Measurements from ENCODE around the gene HS2ST1.
A peak's percentile ranks its signal among the peaks of the same experiment; 100 is the strongest.
"Not testable (repeated sequence)": the region's sequence is repeated elsewhere in the genome, so short reads cannot be mapped to it uniquely, and the experiment has no call there.

Gene HS2ST1

DNA sequence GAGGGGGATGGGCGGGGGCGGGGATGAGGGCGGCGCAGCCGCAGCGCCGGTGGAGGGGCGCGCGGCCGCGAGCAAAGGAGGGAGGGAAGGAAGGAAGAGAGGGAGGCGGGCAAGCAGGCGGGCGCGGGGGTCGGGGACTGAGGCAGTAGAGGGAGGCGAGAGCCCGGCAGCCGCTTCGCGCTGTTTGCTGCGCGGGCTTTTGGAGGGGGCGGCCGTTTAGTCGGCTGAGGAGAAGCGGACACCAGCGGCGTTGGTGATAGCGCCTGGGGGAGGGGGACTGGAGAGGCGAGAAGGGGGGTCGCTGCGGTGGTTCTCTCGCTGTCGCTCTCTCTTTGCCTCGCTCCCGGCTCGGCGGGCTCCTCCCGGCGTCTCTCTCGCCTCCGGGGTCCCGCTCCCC, at the start of gene HS2ST1:
HS2ST1 (plus strand) TSS at position 35 of the 397 bp plus-strand sequence.
- no peak for DNase-seq (ENCODE audit: low read depth)

DNA sequence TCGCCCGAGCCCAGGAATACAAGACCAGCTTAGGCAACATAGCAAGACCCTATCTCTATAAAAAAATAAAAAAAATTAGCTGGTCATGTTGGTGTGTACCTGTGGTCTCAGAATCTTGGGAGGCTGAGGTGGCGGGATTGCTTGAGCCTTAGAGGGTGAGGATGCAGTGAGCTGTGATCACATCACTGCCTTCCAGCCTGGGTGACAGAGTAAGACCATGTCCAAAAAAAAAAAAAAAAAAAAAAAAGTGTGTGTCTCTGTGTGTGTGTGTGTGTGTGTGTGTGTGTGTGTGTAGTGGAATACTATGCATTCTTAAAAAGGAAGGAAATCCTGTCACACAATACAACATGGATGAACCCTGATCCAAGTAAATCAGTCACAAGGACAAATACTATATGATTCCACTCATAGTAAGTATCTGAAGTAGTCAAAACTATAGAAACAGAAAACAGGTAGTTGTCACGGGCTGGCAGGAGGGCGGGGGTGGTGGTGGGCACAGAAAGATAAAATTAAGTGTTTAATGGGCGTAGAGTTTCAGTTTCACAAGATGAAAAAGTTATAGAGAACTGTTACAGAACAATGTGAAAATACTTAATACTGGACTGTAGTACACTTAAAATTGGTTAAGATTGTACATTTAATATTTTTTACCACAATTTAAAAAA, 48.3 kb upstream of the HS2ST1 start:
- no peak for DNase-seq (ENCODE audit: low read depth)

- DNase-seq (ENCODE audit: low read depth): peak; percentile 91
Measured at GRCh38 chr1:86866665-86867064, 47.8 kb upstream of the HS2ST1 start.

GRCh38 chr1:86867278-86867677, 47.2 kb upstream of the HS2ST1 start:
- not testable (repeated sequence) for DNase-seq (ENCODE audit: low read depth)

GRCh38 chr1:86868477-86868876, 46.0 kb upstream of the HS2ST1 start:
- peak; percentile 59 for DNase-seq (ENCODE audit: low read depth)

DNA sequence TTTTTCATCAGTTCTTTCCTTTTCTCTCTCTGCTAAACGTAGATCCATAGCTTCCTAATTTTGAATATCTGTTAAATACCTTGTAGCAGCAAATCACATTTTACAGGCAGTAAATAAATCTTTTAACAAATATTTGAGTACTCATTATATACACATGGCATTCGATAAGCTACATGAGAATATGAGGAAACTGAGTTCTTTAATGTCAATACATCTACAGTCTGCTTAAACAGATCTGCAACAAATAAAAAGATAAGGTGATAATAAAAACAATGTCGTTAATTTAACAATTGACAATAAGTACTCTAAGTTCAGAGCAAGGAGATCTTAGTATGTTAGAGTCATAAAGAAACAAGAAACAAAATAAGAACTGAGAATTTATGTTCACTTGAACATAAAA, 43.4 kb upstream of the HS2ST1 start:
- DNase-seq (ENCODE audit: low read depth): no peak

DNA sequence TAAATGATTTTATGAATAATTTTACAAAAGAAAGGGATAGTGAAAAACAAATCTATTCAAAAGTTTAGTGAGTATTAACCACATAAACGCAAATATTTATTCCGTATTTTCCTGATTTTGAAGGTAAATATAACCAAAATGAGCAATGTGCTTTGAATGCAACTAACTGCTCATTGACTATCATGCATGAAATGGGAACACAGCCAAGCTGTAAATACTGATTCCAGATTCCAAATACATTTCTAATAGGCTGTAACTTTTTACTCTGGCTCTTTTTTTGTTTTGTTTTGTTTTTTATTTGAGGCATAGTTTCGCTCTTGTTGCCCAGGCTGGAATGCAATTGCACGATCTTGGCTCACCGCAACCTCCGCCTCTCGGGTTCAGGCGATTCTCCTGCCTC, 42.3 kb upstream of the HS2ST1 start:
- peak; percentile 31 for DNase-seq (ENCODE audit: low read depth)

DNA sequence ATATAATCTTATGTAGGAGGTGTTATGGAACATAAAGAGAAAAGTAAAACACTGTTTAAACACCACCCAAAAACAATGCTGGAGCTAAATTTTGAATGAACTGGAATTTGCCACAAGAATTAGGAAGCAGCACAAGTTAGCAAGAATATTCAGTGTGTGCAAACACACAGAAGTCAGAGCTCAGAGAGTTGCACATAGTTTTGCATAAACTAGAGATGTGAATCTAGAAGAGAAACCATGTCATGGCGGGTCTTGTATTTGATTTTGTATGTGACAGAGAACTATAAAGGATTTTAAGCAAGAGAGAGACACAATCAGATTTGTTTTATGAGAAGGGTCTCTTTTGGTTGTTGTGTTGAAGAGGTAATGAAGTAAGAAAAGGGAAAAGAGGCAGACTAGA, 38.7 kb upstream of the HS2ST1 start:
- DNase-seq (ENCODE audit: low read depth): no peak

GRCh38 chr1:86887479-86888162, 26.8 kb upstream of the HS2ST1 start:
- DNase-seq (ENCODE audit: low read depth): no peak

- DNase-seq (ENCODE audit: low read depth): no peak
Measured at GRCh38 chr1:86888327-86888726, 26.1 kb upstream of the HS2ST1 start.

GRCh38 chr1:86899401-86899800, 15.0 kb upstream of the HS2ST1 start:
- not testable (repeated sequence) for DNase-seq (ENCODE audit: low read depth)

- DNase-seq (ENCODE audit: low read depth): no peak
Measured at GRCh38 chr1:86905875-86906274, 8.6 kb upstream of the HS2ST1 start.

DNA sequence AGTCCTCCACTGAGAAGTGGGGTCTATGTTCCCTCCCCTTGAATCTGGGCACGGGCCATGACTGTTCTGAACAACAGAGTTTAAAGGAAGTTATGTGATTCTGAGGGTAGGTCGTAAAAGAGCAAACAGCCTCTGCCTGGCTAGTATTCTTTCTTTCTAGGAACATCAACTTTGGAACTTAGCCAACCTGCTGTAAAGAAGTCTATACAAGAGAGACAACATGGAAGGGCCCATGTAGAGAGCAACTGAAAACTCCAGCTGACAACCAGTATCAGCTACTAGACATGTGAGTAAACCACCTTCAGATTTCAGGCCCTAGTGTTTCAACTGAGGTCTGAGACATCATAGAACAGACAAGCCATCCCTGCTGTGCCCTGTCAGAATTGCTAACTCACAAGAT, 8.0 kb upstream of the HS2ST1 start:
- peak; percentile 21 for DNase-seq (ENCODE audit: low read depth)

- DNase-seq (ENCODE audit: low read depth): peak; percentile 17
Measured at GRCh38 chr1:86912281-86912900, 2.0 kb upstream of the HS2ST1 start.

DNA sequence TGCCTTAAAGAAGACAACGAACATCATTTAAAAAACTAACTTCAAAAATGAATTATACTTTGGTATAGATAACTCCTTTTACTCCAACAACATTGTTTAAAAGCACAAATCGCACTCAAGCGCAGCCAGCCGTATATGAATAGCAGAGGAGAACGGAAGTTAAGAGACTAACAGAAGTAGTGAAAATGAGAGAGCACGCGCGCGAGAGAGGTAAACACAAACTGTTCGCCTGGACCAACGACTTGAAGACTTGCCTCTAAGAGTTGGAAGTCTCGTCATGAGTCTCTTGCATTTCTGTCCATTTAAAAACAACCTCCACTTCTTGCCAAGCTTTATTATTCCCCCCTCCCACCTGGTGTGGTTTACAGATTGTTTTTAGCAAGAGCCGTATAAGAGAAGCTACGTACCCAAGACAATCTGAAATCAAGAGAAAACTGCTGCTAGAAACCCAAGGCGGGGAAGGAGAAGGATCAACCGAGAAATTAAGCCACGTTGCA, 988 bp upstream of the HS2ST1 start:
- peak; percentile 74 for DNase-seq (ENCODE audit: low read depth)

DNA sequence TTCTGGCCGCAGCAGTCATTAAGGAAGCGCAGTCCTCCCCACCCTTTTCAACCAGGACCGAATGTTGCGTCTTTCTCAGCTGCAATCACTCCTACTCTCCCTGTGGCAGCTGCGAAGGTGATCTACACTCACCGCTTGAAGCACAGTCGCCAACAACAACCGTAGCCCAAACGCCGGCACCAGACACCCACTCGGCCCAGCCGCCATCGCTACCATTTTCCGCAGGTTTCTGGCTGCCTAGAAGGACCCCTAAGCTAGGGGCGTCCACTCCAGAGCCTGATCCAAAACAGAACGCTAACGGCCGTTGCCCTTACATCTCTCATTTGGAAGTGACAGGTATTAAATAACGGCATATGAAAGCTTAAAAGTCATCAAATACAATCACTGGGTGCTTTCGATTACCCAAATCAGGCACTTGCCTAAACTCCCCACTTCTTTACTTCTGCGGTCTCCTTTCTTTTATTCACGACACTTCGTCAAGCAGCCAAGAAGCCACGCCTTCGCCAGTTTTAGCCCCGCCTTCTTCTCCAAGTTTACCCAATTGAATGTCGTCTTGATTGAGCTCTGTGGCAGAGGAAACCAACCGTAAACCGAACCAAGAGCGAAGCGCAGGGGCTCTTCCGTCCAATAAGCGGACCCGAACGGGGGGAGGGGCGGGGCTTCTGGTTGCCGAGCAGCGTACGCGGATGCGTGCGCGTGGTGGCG, 387 bp upstream of the HS2ST1 start, which contains the start of gene SELENOF:
SELENOF (minus strand) TSS at position 231 of the 705 bp plus-strand sequence; CDS start at position 216, 15 bp downstream.
- peak; percentile 100 for DNase-seq (ENCODE audit: low read depth)

DNA sequence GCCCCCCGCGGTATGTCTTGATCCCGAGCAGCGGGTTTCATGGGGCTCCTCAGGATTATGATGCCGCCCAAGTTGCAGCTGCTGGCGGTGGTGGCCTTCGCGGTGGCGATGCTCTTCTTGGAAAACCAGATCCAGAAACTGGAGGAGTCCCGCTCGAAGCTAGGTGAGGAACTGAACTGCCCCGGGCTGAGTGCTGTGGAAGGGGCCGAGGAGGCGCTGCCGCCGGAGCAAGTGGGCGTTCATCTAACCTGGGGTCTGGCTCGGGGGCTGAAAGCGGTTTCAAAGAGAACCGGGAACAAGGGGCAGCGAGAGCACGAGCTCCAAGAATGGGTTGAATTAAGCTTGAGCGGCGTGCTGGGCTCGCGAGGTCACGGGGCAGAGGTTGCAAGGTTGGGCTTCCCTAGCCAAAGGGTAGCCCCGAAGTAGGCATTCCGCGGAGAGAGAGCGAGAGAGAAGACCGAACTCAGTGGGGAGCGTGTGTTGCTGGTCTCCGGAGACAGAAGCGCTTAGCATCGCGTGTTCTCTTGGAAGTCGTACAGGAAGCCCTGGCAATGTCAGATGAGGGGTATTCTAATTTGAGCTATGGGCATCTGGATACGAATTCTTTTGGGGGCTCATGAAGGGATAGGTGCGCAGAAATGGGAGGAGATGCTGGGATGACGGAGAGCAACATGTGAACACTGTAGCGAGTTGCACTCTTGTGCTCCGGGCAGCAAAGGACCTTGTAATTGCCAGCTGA, 732 bp downstream of the HS2ST1 start:
- DNase-seq (ENCODE audit: low read depth): peak; percentile 69

GRCh38 chr1:86915737-86916235, 1.4 kb downstream of the HS2ST1 start:
- no peak for DNase-seq (ENCODE audit: low read depth)

GRCh38 chr1:86916752-86917151, 2.3 kb downstream of the HS2ST1 start:
- no peak for DNase-seq (ENCODE audit: low read depth)

DNA sequence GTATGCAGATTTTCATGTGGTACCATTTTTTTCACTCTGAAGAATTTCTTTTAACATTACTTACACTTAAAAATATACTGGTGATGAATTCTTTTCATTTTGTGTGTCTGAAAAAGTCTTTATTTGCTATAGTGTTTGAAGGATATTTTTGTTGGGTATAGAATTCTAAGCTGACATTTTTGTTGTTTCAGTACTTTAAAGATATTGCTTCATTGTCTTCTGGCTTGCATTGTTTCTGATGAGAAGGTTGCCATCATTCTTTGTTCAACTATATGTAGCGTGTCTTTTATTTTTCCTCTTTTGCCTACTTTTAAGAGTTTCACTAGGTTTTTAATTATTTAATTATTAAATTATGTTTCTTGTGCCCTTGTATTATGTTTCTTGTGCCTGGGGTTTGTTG, 8.0 kb downstream of the HS2ST1 start:
- DNase-seq (ENCODE audit: low read depth): no peak

DNA sequence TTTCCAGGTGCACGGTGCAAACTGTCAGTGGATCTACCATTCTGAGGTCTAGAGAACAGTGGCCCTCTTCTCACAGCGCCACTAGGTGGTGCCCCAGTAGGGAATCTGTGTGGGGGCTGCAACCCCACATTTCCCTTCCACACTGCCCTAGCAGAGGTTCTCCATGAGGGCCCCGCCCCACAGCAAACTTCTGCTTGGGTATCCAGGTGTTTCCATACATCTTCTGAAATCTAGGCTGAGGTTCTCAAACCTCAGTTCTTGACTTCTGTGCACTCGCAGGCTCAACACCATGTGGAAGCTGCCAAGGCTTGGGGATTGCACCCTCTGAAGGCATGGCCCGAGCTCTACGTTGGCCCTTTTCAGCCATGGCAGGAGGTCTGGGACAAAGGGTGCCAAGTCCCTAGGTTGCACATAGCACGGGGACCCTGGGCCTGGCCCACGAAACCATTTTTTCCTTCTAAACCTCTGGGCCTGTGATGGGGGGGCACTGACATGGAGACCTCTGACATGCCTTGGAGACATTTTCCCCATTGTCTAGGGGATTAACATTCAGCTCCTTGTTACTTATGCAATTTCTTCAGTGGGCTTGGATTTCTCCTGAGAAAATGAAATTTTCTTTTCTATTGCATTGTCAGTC, 10.0 kb downstream of the HS2ST1 start:
- DNase-seq (ENCODE audit: low read depth): no peak

Data from iris pigment epithelial cell (primary cell).